Esophagus muscularis mucosa (tissue), 4 donors: Measurements from ENCODE around the gene AREL1. TPM values are rescaled to one million over a fixed set of nuclear protein-coding genes. Genes with fewer than 3 reads are reported as not detected.

Experiments
- DNase-seq: peaks from one replicate; pipeline ENCODE4 v3.0.0-alpha.2; 2017; ENCODE audit errors: extremely low spot score
- H3K27ac ChIP-seq, 4 donors: fragments of 200-600 bp; sonication (generic); replicated peaks in 1 of 4; 1 replicate in 3 of 4; 2 replicates in 1 of 4; pipeline ENCODE4 v1.5.1; 2016 to 2019; ENCODE audit warnings: mild to moderate bottlenecking in 1 of 4
- H3K27me3 ChIP-seq, 4 donors: fragments of 200-600 bp; sonication (generic); one replicate each; pipeline versions ENCODE4 v1.5.1 to v1.6.0; 2016 to 2019
- H3K36me3 ChIP-seq, 4 donors: fragments of 200-600 bp; sonication (generic); one replicate each; pipeline ENCODE4 v1.5.1; 2016 to 2019
- H3K4me1 ChIP-seq, 4 donors: fragments of 200-600 bp; sonication (generic); one replicate each; pipeline ENCODE4 v1.5.1; 2016 to 2019
- H3K4me3 ChIP-seq, 4 donors: fragments of 200-600 bp; sonication (generic); 1 replicate in 2 of 4; 2 replicates in 2 of 4; pipeline ENCODE4 v1.5.1; 2016 to 2019; ENCODE audit warnings: mild to moderate bottlenecking in 4 of 4, moderate library complexity in 1 of 4
- H3K9me3 ChIP-seq, 4 donors: fragments of 200-600 bp; sonication (generic); 1 replicate in 3 of 4; 2 replicates in 1 of 4; pipeline ENCODE4 v1.5.1; 2016 to 2019
- EP300 ChIP-seq: sonication (generic); formaldehyde crosslinking; IDR thresholded peaks from one replicate; pipeline ENCODE4 v1.6.1; 2017; ENCODE audit warnings: antibody characterized with exemption
- POLR2A ChIP-seq: fragments of 450-650 bp; IDR thresholded peaks from one replicate; pipeline ENCODE4 v1.6.1; 2017; ENCODE audit warnings: antibody characterized with exemption, moderate library complexity, mild to moderate bottlenecking, low read depth
- POLR2AphosphoS5 ChIP-seq, 2 donors: sonication (generic); formaldehyde crosslinking; IDR thresholded peaks; one replicate each; pipeline ENCODE4 v1.6.1; 2017; ENCODE audit warnings: antibody characterized with exemption in 2 of 2
- WGBS: methylation state at CpG from one replicate; pipeline ENCODE4 v1.1.5; 2018; 5-methylcytosine and 5-hydroxymethylcytosine counted together
- intact Hi-C: fragments of 100-400 bp; cut with DNase I; formaldehyde crosslinking; loops from one replicate; pipeline ENCODE4 v1.15.1; 2023
- total RNA-seq, 4 donors: library from RNA; depleted of rRNA; stranded (reverse); fragments of >200 nt; gene quantifications; one replicate each; pipeline versions ENCODE4 v1.1.0 to v1.2.1, GENCODE V29; 2016
- TF ChIP-seq, protein P1 (sequence below), 3 experiments: fragments of 200-600 bp in 2 of 3; fragments of 450-650 bp in 1 of 3; sonication (generic) in 2 of 3; IDR thresholded peaks; one replicate each; pipeline ENCODE4 v1.5.1; 2017 to 2019; ENCODE audit warnings: antibody characterized with exemption in 3 of 3, mild to moderate bottlenecking in 2 of 3, moderate library complexity in 1 of 3

Gene AREL1
- total RNA-seq, 4 donors from 2014 or later = 12.3 to 21.6 (median 16.2) TPM

DNA sequence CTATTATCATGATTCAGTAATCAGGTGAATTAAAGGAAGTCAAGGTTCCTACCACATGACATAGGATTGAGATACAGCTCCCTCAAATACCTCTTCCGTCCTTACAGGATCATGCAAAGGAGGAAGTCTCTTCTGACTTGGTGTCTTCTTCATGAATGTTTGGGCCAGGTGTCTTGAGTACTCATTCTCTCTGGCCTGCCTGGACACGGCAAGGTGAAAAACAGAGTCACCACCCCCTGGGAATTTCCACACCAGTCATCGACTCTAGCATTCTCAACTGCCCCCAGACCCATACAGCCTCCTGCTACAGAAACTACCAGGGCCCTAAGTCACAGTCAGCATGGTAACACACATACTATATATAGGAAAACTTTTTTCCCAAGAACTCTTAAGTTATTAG lies 55.9 kb downstream of the AREL1 start:
- TF ChIP-seq POLR2A = no peak
- Histone ChIP-seq H3K27me3 (no peaks in the 10 kb centered on the region), H3K36me3 (peaks cover 9 to 53% (median 29%) of the 10 kb centered on the region in 4 donors), H3K4me3 (no peak overlapping the region), H3K4me1 (peaks cover 0 to 22% (median 12%) of the 10 kb centered on the region in 4 donors), H3K27ac (no peak overlapping the region), H3K9me3 (no peaks in the 10 kb centered on the region)
- WGBS = 88% methylated on average over 3 of the region's 3 CpGs
- DNase-seq = no peak
- intact Hi-C loops = no loop called here

DNA sequence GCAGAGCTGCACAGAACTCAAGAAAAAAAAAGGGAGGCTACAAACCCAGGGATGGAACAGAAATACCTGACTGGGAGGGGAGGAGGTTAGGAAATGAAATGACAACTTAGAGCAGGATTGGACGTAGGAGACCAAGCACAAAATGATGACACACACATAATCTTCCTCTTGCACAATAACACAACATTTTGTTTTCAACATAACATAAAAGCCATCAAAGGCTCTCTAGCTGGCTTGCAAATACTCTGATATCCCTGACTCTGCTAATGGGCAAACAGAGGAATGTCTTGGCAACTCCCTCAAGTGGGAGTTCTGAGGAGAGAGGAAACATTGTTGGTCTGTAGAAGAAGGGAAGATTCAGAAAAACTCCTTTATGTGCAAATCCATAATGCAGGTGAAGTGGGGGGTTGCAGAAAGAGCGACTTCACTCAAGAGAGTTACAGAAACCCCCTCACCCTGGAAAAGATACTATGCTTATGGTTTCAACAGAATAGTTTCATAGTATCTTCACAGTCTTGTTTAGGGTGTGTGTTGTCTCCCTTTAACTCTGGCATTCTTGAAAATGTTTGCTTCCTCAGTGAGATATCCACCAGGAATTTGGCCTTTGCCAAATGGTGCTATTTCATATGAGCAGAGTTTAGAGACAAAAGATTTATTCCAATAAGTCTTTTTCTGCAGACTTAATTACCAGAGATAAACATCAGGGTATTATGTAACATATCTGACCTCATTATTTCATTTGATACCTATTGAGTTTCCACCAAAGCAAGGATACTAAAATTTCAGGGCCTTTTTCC lies 57.1 kb downstream of the AREL1 start:
- H3K27ac ChIP-seq = peak overlapping the region; percentile 19 to 43 (median 30)
- peaks cover under 1 to 42% (median 21%) of the 10 kb centered on the region in 4 donors for H3K36me3 ChIP-seq
- no peaks in the 10 kb centered on the region for H3K27me3 ChIP-seq
- intact Hi-C loops = no loop called here
- WGBS = 78% methylated on average over 2 of the region's 2 CpGs
- TF ChIP-seq POLR2AphosphoS5 (IDR thresholded peaks at IDR 0.05) (peak in 1 of 2 donors; percentile 22), EP300 (no peak), POLR2A (no peak)
- TF ChIP-seq, protein P1, sequence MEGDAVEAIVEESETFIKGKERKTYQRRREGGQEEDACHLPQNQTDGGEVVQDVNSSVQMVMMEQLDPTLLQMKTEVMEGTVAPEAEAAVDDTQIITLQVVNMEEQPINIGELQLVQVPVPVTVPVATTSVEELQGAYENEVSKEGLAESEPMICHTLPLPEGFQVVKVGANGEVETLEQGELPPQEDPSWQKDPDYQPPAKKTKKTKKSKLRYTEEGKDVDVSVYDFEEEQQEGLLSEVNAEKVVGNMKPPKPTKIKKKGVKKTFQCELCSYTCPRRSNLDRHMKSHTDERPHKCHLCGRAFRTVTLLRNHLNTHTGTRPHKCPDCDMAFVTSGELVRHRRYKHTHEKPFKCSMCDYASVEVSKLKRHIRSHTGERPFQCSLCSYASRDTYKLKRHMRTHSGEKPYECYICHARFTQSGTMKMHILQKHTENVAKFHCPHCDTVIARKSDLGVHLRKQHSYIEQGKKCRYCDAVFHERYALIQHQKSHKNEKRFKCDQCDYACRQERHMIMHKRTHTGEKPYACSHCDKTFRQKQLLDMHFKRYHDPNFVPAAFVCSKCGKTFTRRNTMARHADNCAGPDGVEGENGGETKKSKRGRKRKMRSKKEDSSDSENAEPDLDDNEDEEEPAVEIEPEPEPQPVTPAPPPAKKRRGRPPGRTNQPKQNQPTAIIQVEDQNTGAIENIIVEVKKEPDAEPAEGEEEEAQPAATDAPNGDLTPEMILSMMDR (IDR thresholded peaks at IDR 0.05) = no peak
- H3K4me3 ChIP-seq = no peak overlapping the region
- peaks cover 0 to 17% (median 7%) of the 10 kb centered on the region in 4 donors for H3K4me1 ChIP-seq
- no peak for DNase-seq
- H3K9me3 ChIP-seq = no peaks in the 10 kb centered on the region

DNA sequence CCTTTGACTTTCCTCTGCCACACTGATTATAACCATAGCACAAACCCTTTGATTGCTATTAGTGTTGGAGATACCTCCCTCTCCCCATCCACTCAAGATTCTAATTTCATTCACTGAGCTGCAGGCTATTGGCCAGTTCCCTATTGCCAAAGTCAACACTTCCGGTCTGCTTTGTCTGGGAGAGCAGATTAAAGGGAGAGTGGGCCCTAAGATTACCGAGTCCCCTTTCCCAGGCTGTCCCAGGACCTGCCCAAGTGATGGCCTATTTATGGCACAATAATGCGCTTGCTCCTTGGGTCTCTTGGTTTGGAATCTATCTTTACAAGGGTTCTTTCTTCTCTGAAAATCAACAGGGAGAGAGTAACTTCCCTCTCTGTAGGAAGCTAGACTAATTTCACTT lies 57.9 kb downstream of the AREL1 start:
- intact Hi-C loops = no loop called here
- H3K9me3 ChIP-seq = no peaks in the 10 kb centered on the region
- peak overlapping the region; percentile 19 to 43 (median 30) for H3K27ac ChIP-seq
- no peak for DNase-seq
- peaks cover 0 to 17% (median 6%) of the 10 kb centered on the region in 4 donors for H3K4me1 ChIP-seq
- peaks cover 0 to 33% (median 13%) of the 10 kb centered on the region in 4 donors for H3K36me3 ChIP-seq
- WGBS = 81% methylated on average over 3 of the region's 3 CpGs
- H3K4me3 ChIP-seq = no peak overlapping the region
- TF ChIP-seq EP300 (no peak), POLR2AphosphoS5 (IDR thresholded peaks at IDR 0.05) (no peak), POLR2A (no peak)
- TF ChIP-seq, protein P1 (IDR thresholded peaks at IDR 0.05) = no peak
- H3K27me3 ChIP-seq = no peaks in the 10 kb centered on the region

DNA sequence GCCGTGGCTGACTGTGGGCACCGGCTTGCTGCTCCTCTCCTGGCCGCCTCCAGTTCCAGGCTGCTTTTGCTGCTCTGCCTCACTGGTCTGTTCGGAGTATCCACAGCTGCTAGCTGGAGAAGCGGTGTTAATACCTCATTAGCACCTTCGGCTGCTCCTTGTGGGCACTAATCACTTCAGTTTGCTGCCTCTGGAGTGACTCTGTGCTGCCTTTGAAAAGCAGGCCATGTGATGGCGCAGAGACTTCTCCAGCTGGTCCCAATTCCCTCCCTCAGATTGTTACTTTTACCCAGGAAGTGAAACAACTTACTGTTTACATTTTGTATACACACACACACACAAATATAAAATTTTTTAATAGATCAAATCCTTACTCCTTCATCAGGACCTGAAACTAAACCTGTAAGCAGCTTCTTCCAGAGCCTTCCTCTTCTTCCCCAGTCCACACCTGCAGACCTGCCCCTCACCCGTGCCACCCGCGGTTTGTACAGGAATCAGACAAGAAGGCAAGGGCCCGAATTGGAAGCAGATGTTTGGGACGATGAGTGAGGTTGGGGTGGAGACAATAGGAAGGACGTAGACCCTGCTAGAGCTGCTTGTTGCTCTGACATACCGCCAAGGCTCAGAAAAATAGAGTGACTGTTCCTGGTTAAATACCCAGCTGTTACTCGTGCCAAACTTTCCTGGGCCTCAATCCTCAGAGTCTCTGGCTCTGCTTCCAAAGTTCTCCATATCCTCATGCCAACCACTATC lies 59.3 kb downstream of the AREL1 start:
- Histone ChIP-seq H3K4me3 (no peak overlapping the region), H3K36me3 (peaks cover 0 to 25% (median 6%) of the 10 kb centered on the region in 4 donors), H3K4me1 (peaks cover 1 to 21% (median 10%) of the 10 kb centered on the region in 4 donors), H3K9me3 (no peaks in the 10 kb centered on the region), H3K27ac (no peak overlapping the region), H3K27me3 (no peaks in the 10 kb centered on the region)
- TF ChIP-seq EP300 (no peak), POLR2AphosphoS5 (IDR thresholded peaks at IDR 0.05) (no peak), POLR2A (no peak)
- TF ChIP-seq, protein P1 (IDR thresholded peaks at IDR 0.05) = no peak
- intact Hi-C loops = no loop called here
- DNase-seq = no peak
- 83% methylated on average over 13 of the region's 15 CpGs for WGBS

DNA sequence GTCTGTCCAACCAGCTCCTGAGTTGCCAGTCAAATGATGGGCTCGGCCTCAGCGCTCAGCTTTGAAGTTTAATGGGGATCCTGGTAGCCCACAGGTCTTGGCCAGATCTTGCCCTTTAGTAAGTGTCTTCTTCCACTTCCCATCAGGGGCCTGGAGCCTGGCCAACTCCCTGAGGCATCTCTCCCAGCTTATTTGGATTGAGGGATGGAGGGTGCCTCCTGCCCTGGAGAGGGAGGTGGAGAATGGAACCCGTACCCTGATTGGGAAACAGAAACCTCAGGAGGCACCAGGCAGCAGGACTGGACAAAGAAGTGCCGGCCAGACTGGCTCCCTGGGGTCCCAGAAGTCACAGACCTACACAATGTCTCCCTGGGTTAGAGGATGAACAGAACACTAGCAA lies 60.3 kb downstream of the AREL1 start:
- TF ChIP-seq, protein P1 (IDR thresholded peaks at IDR 0.05) = no peak
- DNase-seq = no peak
- Histone ChIP-seq H3K36me3 (peaks cover 0 to 21% (median 6%) of the 10 kb centered on the region in 4 donors), H3K27me3 (no peaks in the 10 kb centered on the region), H3K27ac (no peak overlapping the region), H3K9me3 (no peaks in the 10 kb centered on the region), H3K4me3 (no peak overlapping the region), H3K4me1 (peaks cover 12 to 28% (median 20%) of the 10 kb centered on the region in 4 donors)
- intact Hi-C loops = no loop called here
- WGBS = 76% methylated on average over 4 of the region's 4 CpGs
